Measurements from ENCODE around the gene NCAPH2.

NCAPH2 gene

DNA sequence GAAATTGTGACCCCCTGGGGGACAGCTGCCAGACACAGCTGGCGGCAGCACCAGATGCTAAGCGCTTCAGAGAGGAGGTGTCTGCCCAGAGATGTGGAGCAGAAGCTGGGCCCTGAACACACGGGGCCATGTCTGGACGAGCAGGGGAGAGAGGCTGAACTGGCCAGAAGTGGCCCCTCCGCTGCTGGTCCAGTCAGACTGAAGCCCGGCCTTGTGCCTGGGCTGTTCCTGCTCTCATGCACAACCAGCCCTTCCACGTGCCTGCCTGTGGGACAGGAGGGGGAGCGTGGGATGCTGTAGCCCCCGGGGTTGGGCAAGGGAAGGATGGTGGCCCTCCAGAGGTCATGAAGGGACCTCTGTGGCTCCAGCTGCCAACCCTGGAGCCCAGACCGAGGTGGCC is 24.9 kb upstream of the NCAPH2 start:
- ATAC-seq, result no peak

GRCh38 chr22:50483556-50483955 is 24.5 kb upstream of the NCAPH2 start:
- ATAC-seq, result no peak
- TF ChIP-seq ZNF8 (CRISPR knock-in tag; IDR thresholded peaks at IDR 0.05), result no peak
- no peak for TF ChIP-seq ESRRG (CRISPR knock-in tag; IDR thresholded peaks at IDR 0.05)
- TF ChIP-seq, protein P1, sequence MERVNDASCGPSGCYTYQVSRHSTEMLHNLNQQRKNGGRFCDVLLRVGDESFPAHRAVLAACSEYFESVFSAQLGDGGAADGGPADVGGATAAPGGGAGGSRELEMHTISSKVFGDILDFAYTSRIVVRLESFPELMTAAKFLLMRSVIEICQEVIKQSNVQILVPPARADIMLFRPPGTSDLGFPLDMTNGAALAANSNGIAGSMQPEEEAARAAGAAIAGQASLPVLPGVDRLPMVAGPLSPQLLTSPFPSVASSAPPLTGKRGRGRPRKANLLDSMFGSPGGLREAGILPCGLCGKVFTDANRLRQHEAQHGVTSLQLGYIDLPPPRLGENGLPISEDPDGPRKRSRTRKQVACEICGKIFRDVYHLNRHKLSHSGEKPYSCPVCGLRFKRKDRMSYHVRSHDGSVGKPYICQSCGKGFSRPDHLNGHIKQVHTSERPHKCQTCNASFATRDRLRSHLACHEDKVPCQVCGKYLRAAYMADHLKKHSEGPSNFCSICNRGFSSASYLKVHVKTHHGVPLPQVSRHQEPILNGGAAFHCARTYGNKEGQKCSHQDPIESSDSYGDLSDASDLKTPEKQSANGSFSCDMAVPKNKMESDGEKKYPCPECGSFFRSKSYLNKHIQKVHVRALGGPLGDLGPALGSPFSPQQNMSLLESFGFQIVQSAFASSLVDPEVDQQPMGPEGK (CRISPR knock-in tag; IDR thresholded peaks at IDR 0.05; ENCODE audit: borderline replicate concordance), result no peak

More for the DNA sequence above, 24.9 kb upstream of the NCAPH2 start:
- no peak for TF ChIP-seq ZNF70 (CRISPR knock-in tag; IDR thresholded peaks at IDR 0.05)
- no peak for TF ChIP-seq ESRRG (CRISPR knock-in tag; IDR thresholded peaks at IDR 0.05)
- TF ChIP-seq OSR1 (CRISPR knock-in tag; IDR thresholded peaks at IDR 0.05), result no peak
- no peak for TF ChIP-seq TOX (CRISPR knock-in tag; IDR thresholded peaks at IDR 0.05; ENCODE audit: borderline replicate concordance)
- no peak for TF ChIP-seq BACH2 (CRISPR knock-in tag; IDR thresholded peaks at IDR 0.05; ENCODE audit: borderline replicate concordance)
- no peak for TF ChIP-seq ZC3H10 (CRISPR knock-in tag; IDR thresholded peaks at IDR 0.05)
- no peak for TF ChIP-seq GLIS3 (CRISPR knock-in tag; IDR thresholded peaks at IDR 0.05)
- TF ChIP-seq RARB (CRISPR knock-in tag; IDR thresholded peaks at IDR 0.05), result no peak
- TF ChIP-seq, protein P2, sequence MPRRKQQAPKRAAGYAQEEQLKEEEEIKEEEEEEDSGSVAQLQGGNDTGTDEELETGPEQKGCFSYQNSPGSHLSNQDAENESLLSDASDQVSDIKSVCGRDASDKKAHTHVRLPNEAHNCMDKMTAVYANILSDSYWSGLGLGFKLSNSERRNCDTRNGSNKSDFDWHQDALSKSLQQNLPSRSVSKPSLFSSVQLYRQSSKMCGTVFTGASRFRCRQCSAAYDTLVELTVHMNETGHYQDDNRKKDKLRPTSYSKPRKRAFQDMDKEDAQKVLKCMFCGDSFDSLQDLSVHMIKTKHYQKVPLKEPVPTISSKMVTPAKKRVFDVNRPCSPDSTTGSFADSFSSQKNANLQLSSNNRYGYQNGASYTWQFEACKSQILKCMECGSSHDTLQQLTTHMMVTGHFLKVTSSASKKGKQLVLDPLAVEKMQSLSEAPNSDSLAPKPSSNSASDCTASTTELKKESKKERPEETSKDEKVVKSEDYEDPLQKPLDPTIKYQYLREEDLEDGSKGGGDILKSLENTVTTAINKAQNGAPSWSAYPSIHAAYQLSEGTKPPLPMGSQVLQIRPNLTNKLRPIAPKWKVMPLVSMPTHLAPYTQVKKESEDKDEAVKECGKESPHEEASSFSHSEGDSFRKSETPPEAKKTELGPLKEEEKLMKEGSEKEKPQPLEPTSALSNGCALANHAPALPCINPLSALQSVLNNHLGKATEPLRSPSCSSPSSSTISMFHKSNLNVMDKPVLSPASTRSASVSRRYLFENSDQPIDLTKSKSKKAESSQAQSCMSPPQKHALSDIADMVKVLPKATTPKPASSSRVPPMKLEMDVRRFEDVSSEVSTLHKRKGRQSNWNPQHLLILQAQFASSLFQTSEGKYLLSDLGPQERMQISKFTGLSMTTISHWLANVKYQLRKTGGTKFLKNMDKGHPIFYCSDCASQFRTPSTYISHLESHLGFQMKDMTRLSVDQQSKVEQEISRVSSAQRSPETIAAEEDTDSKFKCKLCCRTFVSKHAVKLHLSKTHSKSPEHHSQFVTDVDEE (CRISPR knock-in tag; IDR thresholded peaks at IDR 0.05), result no peak
- no peak for TF ChIP-seq ARNTL (CRISPR knock-in tag; IDR thresholded peaks at IDR 0.05; ENCODE audit: borderline replicate concordance, low read depth)
- no peak for TF ChIP-seq TCF4 (CRISPR knock-in tag; IDR thresholded peaks at IDR 0.05; ENCODE audit: borderline replicate concordance)
- TF ChIP-seq, protein P1 (CRISPR knock-in tag; IDR thresholded peaks at IDR 0.05; ENCODE audit: borderline replicate concordance), result no peak
- TF ChIP-seq CREB5 (CRISPR knock-in tag; IDR thresholded peaks at IDR 0.05; ENCODE audit: low read depth), result no peak
- TF ChIP-seq CSDC2 (CRISPR knock-in tag; IDR thresholded peaks at IDR 0.05), result no peak

DNA sequence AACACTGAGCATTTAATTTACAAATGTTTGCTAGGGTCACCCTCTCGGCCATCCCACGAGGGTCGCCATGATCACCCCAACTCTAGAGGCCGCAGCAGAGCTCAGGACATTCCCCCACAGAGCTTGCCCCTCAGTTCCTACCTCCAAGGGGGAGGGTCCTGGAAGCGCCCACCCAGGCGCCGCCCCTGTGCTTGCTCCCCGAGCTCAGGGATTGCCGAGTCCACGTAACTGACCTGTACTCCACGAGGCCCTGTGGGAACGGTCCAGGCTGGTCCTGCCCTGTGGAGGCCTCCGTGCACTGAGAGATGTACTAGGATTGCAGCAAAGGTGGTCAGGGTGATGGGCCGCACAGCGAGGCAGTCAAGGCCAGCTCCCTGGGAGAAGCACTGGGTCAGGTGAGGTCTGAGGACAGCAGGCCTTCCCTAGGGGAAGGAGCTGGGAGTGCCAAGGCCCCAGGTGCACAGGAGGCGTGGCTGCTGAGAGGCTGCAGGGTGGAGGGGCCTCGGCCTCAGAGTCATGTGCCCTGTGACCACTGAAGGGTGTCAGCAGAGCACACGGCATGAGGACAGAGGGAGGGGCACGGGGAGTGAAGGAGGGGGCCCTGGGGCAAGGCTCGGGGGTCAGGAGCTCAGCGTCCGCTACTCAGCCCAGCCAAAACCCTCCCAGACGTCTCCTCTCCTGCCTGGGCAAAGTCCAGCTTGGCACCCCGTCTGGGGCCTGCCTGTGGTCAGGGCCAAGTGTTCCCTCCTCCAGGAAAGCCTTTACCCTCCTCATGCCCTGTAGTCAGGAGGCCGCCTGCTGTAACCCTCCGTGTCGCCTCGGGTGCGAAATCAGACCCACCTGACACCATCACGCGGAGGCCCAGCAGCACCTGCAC is 23.8 kb upstream of the NCAPH2 start:
- ATAC-seq, result no peak
- TF ChIP-seq, protein P1 (CRISPR knock-in tag; IDR thresholded peaks at IDR 0.05; ENCODE audit: borderline replicate concordance), result no peak
- TF ChIP-seq ESRRG (CRISPR knock-in tag; IDR thresholded peaks at IDR 0.05) (no peak), ZFP3 (CRISPR knock-in tag; IDR thresholded peaks at IDR 0.05) (no peak), CSRNP3 (CRISPR knock-in tag; IDR thresholded peaks at IDR 0.05) (no peak), CREB5 (CRISPR knock-in tag; IDR thresholded peaks at IDR 0.05; ENCODE audit: low read depth) (no peak), ZNF565 (CRISPR knock-in tag; conservative IDR thresholded peaks at IDR 0.05; ENCODE audit: low read depth) (no peak), TCF4 (CRISPR knock-in tag; IDR thresholded peaks at IDR 0.05; ENCODE audit: borderline replicate concordance) (no peak), ARNTL (CRISPR knock-in tag; IDR thresholded peaks at IDR 0.05; ENCODE audit: borderline replicate concordance, low read depth) (no peak), ZC3H10 (CRISPR knock-in tag; IDR thresholded peaks at IDR 0.05) (no peak), OSR1 (CRISPR knock-in tag; IDR thresholded peaks at IDR 0.05) (no peak), ZNF8 (CRISPR knock-in tag; IDR thresholded peaks at IDR 0.05) (no peak), CSDC2 (CRISPR knock-in tag; IDR thresholded peaks at IDR 0.05) (no peak), TOX (CRISPR knock-in tag; IDR thresholded peaks at IDR 0.05; ENCODE audit: borderline replicate concordance) (no peak)
- TF ChIP-seq, protein P3, sequence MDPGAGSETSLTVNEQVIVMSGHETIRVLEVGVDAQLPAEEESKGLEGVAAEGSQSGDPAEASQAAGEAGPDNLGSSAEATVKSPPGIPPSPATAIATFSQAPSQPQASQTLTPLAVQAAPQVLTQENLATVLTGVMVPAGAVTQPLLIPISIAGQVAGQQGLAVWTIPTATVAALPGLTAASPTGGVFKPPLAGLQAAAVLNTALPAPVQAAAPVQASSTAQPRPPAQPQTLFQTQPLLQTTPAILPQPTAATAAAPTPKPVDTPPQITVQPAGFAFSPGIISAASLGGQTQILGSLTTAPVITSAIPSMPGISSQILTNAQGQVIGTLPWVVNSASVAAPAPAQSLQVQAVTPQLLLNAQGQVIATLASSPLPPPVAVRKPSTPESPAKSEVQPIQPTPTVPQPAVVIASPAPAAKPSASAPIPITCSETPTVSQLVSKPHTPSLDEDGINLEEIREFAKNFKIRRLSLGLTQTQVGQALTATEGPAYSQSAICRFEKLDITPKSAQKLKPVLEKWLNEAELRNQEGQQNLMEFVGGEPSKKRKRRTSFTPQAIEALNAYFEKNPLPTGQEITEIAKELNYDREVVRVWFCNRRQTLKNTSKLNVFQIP (CRISPR knock-in tag; IDR thresholded peaks at IDR 0.05; ENCODE audit: borderline replicate concordance, low read depth), result no peak

Data from SK-N-SH treated with all-trans-retinoic acid at 6 μM for 48 hours (cell line).